Right renal pelvis (tissue), 4 donors: Measurements from ENCODE around the gene PRKN. TPM values are rescaled to one million over a fixed set of nuclear protein-coding genes. Genes with fewer than 3 reads are reported as not detected.

Experiments
- polyA plus RNA-seq, 4 donors: library from polyadenylated mRNA; unstranded; fragments of 120-200 nt; gene quantifications; one replicate each; pipeline ENCODE4 v1.2.1, GENCODE V29; 2013; ENCODE audit not compliant: insufficient read length in 4 of 4

PRKN gene
- polyA plus RNA-seq, 4 donors = 8.7 to 12.4 (median 10.8) TPM

Other genes with a start within 250 kb of the PRKN start
- gene PACRG, start 208 bp upstream of the PRKN start, polyA plus RNA-seq = 10 to 100 TPM; 10.9 to 21.0 (median 15.7) TPM